Measurements from ENCODE around the gene CGRRF1. TPM values are rescaled to one million over a fixed set of nuclear protein-coding genes. Genes with fewer than 3 reads are reported as not detected.

CGRRF1 gene
- total RNA-seq, result 10 to 100 TPM; 14.3 to 15.4 TPM

GRCh38 chr14:54509546-54510501, at the start of gene CGRRF1:
CGRRF1 (plus strand) TSS chr14:54509906; CDS start chr14:54509960, 54 bp downstream.
- ChIA-PET POLR2A (interaction anchor here (0.5 to 3.0 kb wide), 2 partner anchors 23 to 357 kb away, joined by 6 to 12 read pairs; no protein-coding TSS in a partner anchor), CTCF (interaction anchor here (0.9 to 1.2 kb wide), 5 partner anchors 22 to 266 kb away, joined by 3 to 5 read pairs (median 4); partner anchors contain the start of gene GMFB)

- ChIA-PET CTCF (no interaction called here), POLR2A (no interaction called here)
Observed at GRCh38 chr14:54462048-54462447, 47.7 kb upstream of the CGRRF1 start.

GRCh38 chr14:54465654-54466053, 44.1 kb upstream of the CGRRF1 start:
- ChIA-PET CTCF (no interaction called here), POLR2A (no interaction called here)

- CTCF ChIA-PET, result no interaction called here
Observed at GRCh38 chr14:54467280-54467679, 42.4 kb upstream of the CGRRF1 start.

GRCh38 chr14:54470701-54471100, 39.0 kb upstream of the CGRRF1 start:
- CTCF ChIA-PET, result no interaction called here
- POLR2A ChIA-PET, result no interaction called here

More at GRCh38 chr14:54467280-54467679, 42.4 kb upstream of the CGRRF1 start:
- POLR2A ChIA-PET, result no interaction called here

- POLR2A ChIA-PET, result no interaction called here
Observed at GRCh38 chr14:54471641-54472040, 38.1 kb upstream of the CGRRF1 start.

GRCh38 chr14:54472315-54472714, 37.4 kb upstream of the CGRRF1 start:
- POLR2A ChIA-PET, result no interaction called here
- CTCF ChIA-PET, result no interaction called here

More at GRCh38 chr14:54471641-54472040, 38.1 kb upstream of the CGRRF1 start:
- CTCF ChIA-PET, result no interaction called here

- CTCF ChIA-PET, result no interaction called here
- POLR2A ChIA-PET, result no interaction called here
Observed at GRCh38 chr14:54474232-54474793, 35.4 kb upstream of the CGRRF1 start.

- POLR2A ChIA-PET, result no interaction called here
- CTCF ChIA-PET, result no interaction called here
Observed at GRCh38 chr14:54475187-54475899, 34.4 kb upstream of the CGRRF1 start.

GRCh38 chr14:54475911-54476310, 33.8 kb upstream of the CGRRF1 start:
- POLR2A ChIA-PET, result no interaction called here
- CTCF ChIA-PET, result no interaction called here

GRCh38 chr14:54478636-54479215, 31.0 kb upstream of the CGRRF1 start:
- POLR2A ChIA-PET, result no interaction called here

GRCh38 chr14:54480830-54481562, 28.7 kb upstream of the CGRRF1 start:
- POLR2A ChIA-PET, result no interaction called here
- CTCF ChIA-PET, result no interaction called here

More at GRCh38 chr14:54478636-54479215, 31.0 kb upstream of the CGRRF1 start:
- CTCF ChIA-PET, result no interaction called here

- ChIA-PET POLR2A (no interaction called here), CTCF (no interaction called here)
Observed at GRCh38 chr14:54481695-54482094, 28.0 kb upstream of the CGRRF1 start.

- POLR2A ChIA-PET, result no interaction called here
- CTCF ChIA-PET, result no interaction called here
Observed at GRCh38 chr14:54483073-54483745, 26.5 kb upstream of the CGRRF1 start.

- ChIA-PET POLR2A (no interaction called here), CTCF (no interaction called here)
Observed at GRCh38 chr14:54483846-54484245, 25.9 kb upstream of the CGRRF1 start.

- CTCF ChIA-PET, result no interaction called here
- POLR2A ChIA-PET, result interaction anchor here (1.3 to 2.6 kb wide), 2 partner anchors 23 to 90 kb away, joined by 3 to 12 read pairs; partner anchors contain the start of genes CDKN3 and CGRRF1
Observed at GRCh38 chr14:54486685-54487084, 23.0 kb upstream of the CGRRF1 start.

- CTCF ChIA-PET, result interaction anchor here (0.6 to 1.3 kb wide), 2 partner anchors 22 to 81 kb away, joined by 3 read pairs; partner anchors contain the start of gene CGRRF1
- POLR2A ChIA-PET, result interaction anchor here (1.3 to 2.6 kb wide), 2 partner anchors 22 to 91 kb away, joined by 3 to 12 read pairs; partner anchors contain the start of genes CDKN3 and CGRRF1
Observed at GRCh38 chr14:54487771-54488170, 21.9 kb upstream of the CGRRF1 start.

- ChIA-PET CTCF (interaction anchor here (0.6 to 1.7 kb wide), 4 partner anchors 9 to 80 kb away, joined by 3 to 6 read pairs (median 3); partner anchors contain the start of gene CGRRF1), POLR2A (interaction anchor here (2.6 kb wide), 1 partner anchor 21 kb away, joined by 12 read pairs; the partner anchor contains the start of gene CGRRF1)
Observed at GRCh38 chr14:54488318-54488645, 21.4 kb upstream of the CGRRF1 start.
